GM18499 (cell line): ENCODE measurements around the gene IGSF8.

Source experiments
- ATAC-seq: cut with Tn5 transposase; IDR thresholded peaks from one replicate; pipeline ENCODE4 v1.9.1; 2021; ENCODE audit warnings: moderate number of reproducible peaks; ENCODE audit not compliant: insufficient read depth, unreplicated experiment

Gene IGSF8

GRCh38 chr1:160047111-160047991 is 51.1 kb downstream of the IGSF8 start:
- no peak for ATAC-seq

GRCh38 chr1:160046494-160047110 is 51.8 kb downstream of the IGSF8 start:
- ATAC-seq: no peak

GRCh38 chr1:160045653-160046052 is 52.8 kb downstream of the IGSF8 start:
- no peak for ATAC-seq

- ATAC-seq: no peak
Measured at GRCh38 chr1:160043543-160043942, 54.9 kb downstream of the IGSF8 start.
